ENCODE results near the gene CLDN6.

Gene CLDN6

GRCh38 chr16:3010510-3010909 lies 7.5 kb downstream of the CLDN6 start:
- DNase-seq, result no peak

- no peak for DNase-seq
Measured at GRCh38 chr16:3009568-3010390, 8.2 kb downstream of the CLDN6 start.

GRCh38 chr16:3008690-3009037 lies 9.3 kb downstream of the CLDN6 start:
- DNase-seq, result no peak

GRCh38 chr16:3007957-3008689 lies 9.9 kb downstream of the CLDN6 start:
- no peak for DNase-seq

- DNase-seq, result no peak
Measured at GRCh38 chr16:3007059-3007956, 10.7 kb downstream of the CLDN6 start.

- DNase-seq, result peak; percentile 56
Measured at GRCh38 chr16:3004781-3005284, 13.2 kb downstream of the CLDN6 start.

- peak; percentile 54 for DNase-seq
Measured at GRCh38 chr16:3004319-3004718, 13.7 kb downstream of the CLDN6 start.

GRCh38 chr16:3003582-3004270 lies 14.3 kb downstream of the CLDN6 start:
- DNase-seq, result peak; percentile 99

- DNase-seq, result no peak
Measured at GRCh38 chr16:3001316-3001715, 16.7 kb downstream of the CLDN6 start.

- DNase-seq, result no peak
Measured at GRCh38 chr16:3000540-3000939, 17.4 kb downstream of the CLDN6 start.

GRCh38 chr16:2999929-3000328 lies 18.1 kb downstream of the CLDN6 start:
- no peak for DNase-seq

- DNase-seq, result no peak
Measured at GRCh38 chr16:2996298-2996697, 21.7 kb downstream of the CLDN6 start.

- DNase-seq, result no peak
Measured at GRCh38 chr16:2992383-2993081, 25.5 kb downstream of the CLDN6 start.

- no peak for DNase-seq
Measured at GRCh38 chr16:2991566-2992261, 26.3 kb downstream of the CLDN6 start.

- DNase-seq, result no peak
Measured at GRCh38 chr16:2990891-2991290, 27.1 kb downstream of the CLDN6 start.

- DNase-seq, result no peak
Measured at GRCh38 chr16:2988590-2989099, 29.3 kb downstream of the CLDN6 start.

GRCh38 chr16:2987833-2988232 lies 30.1 kb downstream of the CLDN6 start:
- DNase-seq, result peak; percentile 28

- DNase-seq, result no peak
Measured at GRCh38 chr16:2987286-2987685, 30.7 kb downstream of the CLDN6 start.

- DNase-seq, result no peak
Measured at GRCh38 chr16:2986623-2987188, 31.3 kb downstream of the CLDN6 start.

GRCh38 chr16:2985893-2986355 lies 32.1 kb downstream of the CLDN6 start:
- no peak for DNase-seq

Data from NCI-H146 (cell line).